ES-I3 (cell line): Measurements from ENCODE around the gene DQX1.

Source experiments
- H3K36me3 ChIP-seq: 2 replicates; pipeline ENCODE4 v1.6.1; 2013; ENCODE audit warnings: mild to moderate bottlenecking, low read length, control low read depth, moderate library complexity; ENCODE audit not compliant: insufficient read depth
- H3K4me1 ChIP-seq: 2 replicates; pipeline ENCODE4 v1.6.1; 2013; ENCODE audit warnings: mild to moderate bottlenecking, control low read depth, low read length; ENCODE audit not compliant: insufficient read depth
- H3K9ac ChIP-seq: 2 replicates; pipeline ENCODE4 v1.6.1; 2013; ENCODE audit warnings: low read depth, mild to moderate bottlenecking, low read length, moderate library complexity
- H3K9me3 ChIP-seq: 2 replicates; pipeline ENCODE4 v1.6.1; 2013; ENCODE audit warnings: mild to moderate bottlenecking, low read length, moderate library complexity; ENCODE audit not compliant: control insufficient read depth, insufficient read depth

DQX1 gene

DNA sequence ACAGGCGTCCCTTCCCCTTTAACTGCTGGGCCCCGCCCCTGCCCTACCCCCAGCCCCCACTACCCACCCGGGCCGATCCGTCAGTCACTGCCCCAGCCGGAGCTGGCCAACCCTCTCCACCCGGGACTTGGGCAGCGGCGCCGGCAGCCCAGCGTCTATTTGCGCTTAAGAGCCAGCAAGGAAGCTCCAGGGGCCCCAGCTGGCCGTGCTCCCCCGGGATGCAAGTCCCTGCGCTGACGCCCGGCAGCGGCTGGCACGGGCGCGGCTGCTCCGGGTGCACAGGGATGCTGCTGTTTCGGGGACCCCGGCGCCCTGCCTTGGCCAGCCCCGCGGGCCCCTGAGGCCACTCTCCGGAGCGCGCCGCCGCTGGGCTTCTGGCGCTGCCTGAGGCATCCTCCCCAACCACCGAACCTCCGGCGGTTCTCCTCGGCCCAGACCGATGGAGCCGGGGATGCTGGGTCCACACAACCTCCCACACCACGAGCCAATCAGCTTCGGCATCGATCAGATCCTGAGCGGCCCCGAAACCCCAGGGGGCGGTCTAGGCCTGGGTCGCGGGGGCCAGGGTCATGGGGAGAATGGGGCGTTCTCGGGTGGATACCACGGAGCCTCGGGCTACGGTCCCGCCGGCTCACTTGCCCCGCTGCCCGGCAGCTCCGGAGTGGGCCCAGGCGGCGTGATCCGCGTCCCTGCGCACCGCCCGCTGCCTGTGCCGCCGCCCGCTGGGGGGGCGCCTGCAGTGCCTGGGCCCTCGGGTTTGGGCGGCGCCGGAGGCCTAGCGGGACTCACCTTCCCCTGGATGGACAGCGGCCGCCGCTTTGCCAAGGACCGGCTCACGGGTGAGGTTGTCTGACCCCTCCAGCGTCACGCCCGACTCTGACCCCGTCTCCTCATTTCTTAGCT is 11.4 kb downstream of the DQX1 start, which contains the start of gene TLX2:
Gene TLX2 (plus strand): TSS at position 83 of the 903 bp plus-strand sequence. CDS start 357 bp downstream, at position 440.
- H3K4me1 ChIP-seq: no peaks in the 10 kb centered on the region; the same call in 1 of the 2 replicates
- H3K9me3 ChIP-seq: peaks cover 6% of the 10 kb centered on the region; the same call in 1 of the 2 replicates
- peak within 1 kb of the TSS; percentile 37; the same call in 1 of the 2 replicates for H3K9ac ChIP-seq
- H3K36me3 ChIP-seq: no peaks in the 10 kb centered on the region

DNA sequence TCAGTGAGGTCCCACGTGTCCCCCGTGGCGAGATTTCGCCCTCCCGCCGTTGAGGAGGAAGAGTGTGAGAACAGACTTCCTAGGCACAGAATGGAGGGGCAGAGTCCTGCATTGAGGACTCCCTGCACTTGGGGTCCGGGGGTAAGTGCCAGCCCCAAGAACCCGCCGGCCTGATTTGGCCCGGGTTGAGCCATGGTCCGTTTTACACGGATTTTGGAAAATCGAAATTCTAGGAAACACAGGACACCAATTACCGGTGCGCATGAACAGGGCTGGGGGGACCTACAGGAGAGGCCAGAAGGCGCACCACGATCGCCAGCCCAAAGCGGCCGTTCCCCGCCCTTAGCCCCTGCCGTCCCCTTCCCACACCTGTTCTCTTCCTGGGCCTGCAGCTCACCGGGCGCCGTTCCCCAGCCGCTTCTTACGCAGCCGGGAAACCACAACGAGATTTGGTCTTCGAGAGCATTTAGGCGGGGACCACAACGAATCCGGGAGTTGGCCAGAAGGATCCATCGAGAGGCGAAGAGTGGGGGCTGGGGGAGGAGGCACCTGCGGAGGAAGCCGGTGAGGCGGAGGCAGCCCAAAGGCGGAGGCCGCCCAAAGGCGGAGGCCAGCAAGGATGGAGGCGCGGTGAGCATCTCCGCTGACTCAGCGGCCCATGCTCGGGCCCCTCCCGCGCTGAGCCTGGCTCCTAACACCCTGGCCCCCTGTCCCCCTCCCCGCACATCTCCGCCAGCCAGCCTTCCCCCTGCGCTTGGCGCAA is 12.2 kb downstream of the DQX1 start:
- H3K4me1 ChIP-seq: no peaks in the 10 kb centered on the region; the same call in none of the 2 replicates
- no peaks in the 10 kb centered on the region for H3K36me3 ChIP-seq
- H3K9me3 ChIP-seq: peaks cover 6% of the 10 kb centered on the region; the same call in 1 of the 2 replicates
- H3K9ac ChIP-seq: peak overlapping the region; percentile 37; the same call in 1 of the 2 replicates

DNA sequence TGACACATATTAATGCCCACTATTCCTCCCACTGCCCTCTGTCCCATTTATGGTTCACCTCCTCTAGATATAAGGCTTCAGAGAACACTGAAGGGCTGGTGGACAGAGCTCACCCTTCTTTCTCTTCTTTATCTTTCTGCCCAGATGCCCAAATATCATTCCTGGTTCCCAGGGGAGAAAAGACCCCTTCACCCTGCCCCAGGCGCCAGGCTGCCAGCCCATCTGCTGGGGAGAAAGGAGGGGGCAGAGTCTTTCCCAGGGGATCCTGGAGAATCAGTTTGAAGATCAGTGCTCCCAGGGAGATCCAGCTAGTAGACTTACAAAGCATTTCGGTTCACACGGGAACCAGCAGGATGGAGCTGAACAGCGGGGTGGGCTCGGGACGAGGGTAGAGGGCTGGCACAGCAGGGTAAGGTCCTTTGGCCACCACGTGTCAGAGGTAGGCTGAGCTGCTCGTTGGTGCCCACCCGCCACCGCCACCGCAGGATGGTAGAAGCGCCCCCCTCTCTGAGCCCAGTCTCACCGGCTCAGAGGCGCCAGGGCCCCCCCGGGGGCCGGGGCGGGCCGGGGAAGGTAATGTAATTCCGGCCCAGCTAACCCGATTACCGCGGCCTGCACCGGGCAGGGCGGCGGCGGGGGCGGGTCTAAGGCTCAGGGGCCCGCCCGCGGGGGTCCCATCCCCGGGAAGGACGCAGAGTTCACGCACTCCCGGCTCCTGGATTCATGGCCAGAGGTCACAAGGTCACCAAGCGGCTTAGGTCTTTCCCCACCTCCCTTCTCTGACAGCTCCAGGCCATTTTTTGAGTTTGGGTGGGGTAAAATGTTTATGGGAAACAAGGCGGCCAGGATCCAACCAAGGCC is 13.1 kb downstream of the DQX1 start:
- no peaks in the 10 kb centered on the region; the same call in none of the 2 replicates for H3K4me1 ChIP-seq
- H3K9me3 ChIP-seq: peaks cover 6% of the 10 kb centered on the region; the same call in 1 of the 2 replicates
- H3K9ac ChIP-seq: peak overlapping the region; percentile 37; the same call in 1 of the 2 replicates
- no peaks in the 10 kb centered on the region for H3K36me3 ChIP-seq

DNA sequence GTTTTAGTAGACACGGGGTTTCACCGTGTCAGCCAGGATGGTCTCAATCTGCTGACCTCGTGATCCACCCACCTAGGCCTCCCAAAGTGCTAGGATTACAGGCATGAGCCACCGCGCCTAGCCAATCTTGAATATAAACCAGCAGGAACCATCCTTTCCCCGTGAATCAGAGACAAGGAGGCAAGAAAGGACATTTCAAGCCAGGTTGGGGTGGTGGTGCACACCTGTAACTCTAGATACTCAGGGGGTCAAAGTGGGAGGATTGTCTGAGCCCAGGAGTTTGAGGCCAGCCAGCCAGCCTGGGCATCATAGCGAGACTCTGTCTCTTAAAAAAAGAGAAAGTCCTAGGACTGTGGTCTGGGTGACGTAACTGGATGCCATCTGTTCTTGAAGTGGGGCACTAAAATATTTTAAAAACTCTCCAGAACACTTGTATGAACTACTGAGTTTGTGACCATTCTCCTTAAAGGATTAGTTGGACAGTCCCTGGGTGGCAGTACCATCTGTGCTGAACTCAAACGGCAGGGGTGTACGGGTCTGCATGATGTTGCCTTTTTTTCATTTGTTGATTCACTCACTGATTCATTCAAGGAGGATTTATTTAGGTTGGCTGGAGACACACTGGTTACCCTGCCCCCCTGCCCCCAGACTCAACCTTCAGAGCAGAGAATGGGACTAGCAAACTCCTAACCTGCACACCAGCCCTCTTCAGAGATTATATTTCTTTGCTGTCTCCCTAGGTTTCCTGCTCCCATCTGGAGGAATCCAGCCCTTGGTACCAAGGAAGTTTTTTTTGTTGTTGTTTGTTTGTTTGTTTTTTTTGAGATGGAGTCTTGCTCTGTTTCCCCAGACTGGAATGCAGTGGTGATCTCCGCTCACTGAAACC is 14.7 kb downstream of the DQX1 start:
- H3K4me1 ChIP-seq: no peaks in the 10 kb centered on the region; the same call in none of the 2 replicates
- no peak overlapping the region for H3K9ac ChIP-seq
- H3K36me3 ChIP-seq: no peaks in the 10 kb centered on the region
- no peaks in the 10 kb centered on the region for H3K9me3 ChIP-seq

DNA sequence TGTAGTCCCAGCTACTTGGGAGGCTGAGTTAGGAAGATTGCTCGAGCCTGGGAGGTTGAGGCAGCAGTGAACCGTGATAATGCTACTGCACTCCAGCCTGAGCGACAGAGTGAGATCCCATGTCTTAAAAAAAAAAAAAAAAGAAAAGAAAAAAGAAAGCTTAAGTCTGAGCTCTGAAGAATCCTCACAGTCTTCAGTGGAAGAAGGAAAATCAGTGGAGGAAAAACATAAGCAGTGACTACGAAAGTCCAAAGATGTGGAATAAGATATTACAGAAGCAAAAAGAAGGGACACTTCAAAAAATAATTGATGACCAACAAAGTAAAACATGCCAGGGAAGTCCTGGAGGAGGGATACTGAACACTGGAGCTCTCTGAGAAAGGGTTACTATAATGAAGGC is 15.8 kb downstream of the DQX1 start:
- Histone ChIP-seq H3K4me1 (no peaks in the 10 kb centered on the region; the same call in none of the 2 replicates), H3K36me3 (0 out of 2 replicates have a peak, but pooled peaks cover 5% of the 10 kb centered on the region), H3K9me3 (no peaks in the 10 kb centered on the region), H3K9ac (no peak overlapping the region)

DNA sequence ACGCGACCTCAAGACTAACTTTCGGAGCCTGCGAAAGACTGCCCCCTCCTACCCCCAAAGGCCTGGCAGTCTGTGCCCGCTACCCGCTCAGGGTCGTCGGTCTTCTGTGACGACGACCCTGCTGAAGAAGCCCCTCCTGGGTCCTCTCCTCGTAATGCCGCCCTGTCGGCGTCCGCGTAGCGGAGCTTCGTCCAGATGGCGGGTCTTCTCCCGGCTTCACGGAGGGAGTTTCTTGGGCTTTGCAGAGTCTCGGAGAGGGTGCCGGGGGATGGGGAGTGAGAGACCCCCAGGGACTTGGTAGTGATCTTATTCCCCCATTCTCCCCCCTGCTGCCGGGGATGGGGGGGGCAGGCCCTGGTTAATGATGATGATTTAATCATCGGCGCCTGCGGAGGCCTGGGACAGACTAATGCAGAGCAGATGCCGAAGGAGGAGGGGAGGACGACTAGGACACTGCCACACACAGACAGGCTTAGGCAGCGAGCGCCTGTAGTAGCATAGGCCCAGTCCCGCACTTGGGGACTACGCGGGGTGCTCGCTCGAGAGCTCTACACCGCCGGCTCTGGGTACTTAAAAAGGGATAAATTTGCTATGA is 18.0 kb downstream of the DQX1 start:
- peak overlapping the region; percentile 83 for H3K9ac ChIP-seq
- H3K4me1 ChIP-seq: no peaks in the 10 kb centered on the region; the same call in 1 of the 2 replicates
- 0 out of 2 replicates have a peak, but pooled peaks cover 5% of the 10 kb centered on the region for H3K36me3 ChIP-seq
- H3K9me3 ChIP-seq: no peaks in the 10 kb centered on the region

DNA sequence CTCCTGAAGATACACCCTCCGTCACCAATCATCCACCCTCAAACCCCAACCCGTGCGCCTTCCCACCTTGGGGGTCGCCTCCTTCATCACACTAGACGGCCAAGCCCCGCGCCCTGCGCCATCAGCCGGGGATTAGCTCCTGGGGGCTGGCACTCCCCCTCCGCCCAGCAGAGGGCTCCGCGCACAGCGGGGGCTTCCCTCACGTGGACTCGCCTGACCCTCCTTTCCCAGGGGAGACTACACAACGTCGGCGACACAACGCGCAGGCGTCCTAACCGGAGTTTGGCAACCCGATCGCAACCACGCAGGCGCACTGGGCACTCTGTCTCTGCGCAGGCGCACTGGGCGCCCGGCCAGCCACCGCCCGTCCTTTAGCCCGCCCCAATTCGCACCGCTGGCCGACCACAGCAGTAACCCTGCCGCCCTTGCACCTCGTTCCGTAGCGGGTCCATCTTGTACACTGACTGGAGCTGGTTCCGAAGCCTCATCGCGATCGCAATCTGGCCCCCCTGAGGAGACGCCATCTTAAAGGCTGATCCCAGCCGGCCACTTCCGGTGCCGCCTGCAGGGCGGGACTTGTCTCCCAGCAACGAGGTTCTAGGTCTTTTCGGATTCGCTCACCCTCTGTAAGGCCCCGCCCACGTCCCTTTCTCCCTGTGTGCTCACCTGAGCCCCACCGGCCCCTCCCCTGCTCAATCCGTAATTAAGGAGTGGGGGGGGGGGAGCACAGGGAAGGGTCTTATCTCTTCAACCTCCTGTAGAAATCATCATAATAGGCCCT is 18.7 kb downstream of the DQX1 start, which contains the start of gene PCGF1:
Gene PCGF1 (minus strand): TSS at position 551 of the 781 bp plus-strand sequence. CDS start 27 bp downstream, at position 524.
- 0 out of 2 replicates have a peak, but pooled peaks cover 5% of the 10 kb centered on the region for H3K36me3 ChIP-seq
- no peaks in the 10 kb centered on the region for H3K9me3 ChIP-seq
- no peaks in the 10 kb centered on the region; the same call in 1 of the 2 replicates for H3K4me1 ChIP-seq

DNA sequence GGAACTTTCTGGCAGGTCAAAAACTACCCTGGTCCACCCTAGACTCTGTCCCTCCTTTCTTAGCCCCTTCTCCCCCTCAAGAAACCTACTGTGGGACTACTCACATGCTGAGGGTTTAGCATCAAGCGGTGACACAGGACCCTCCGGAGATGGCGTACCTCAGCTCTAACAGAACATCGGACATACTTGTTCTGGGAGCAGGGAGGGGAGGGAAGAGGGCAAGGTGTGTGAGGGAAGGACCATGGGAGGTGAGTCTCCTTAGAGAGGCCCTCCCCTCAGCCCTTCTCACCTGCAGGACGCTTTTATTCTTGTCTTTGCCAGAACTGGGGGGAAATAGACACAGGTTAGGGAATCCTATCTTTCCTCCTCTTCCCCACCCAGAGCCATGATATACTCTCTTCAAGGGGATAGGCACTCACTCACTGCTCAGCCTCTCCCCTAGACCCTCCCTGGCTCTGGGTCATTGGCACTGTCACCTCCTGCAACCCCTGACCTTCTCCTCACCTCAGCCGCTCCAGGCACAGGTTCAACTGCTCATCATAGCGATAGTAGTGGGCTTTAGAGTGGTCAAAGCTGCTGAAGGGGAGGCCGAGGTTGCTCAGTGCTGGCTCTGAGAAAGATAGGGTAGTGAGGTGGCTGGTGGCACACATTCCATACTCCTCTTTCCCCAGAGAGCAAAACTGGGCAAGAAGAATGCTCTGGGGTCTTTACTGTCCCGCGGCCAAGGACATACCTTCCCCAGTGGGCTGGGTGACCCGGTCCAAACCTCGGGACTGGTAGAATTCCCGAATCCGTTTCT is 20.4 kb downstream of the DQX1 start:
- no peak overlapping the region for H3K9ac ChIP-seq

More for the DNA sequence above, 18.7 kb downstream of the DQX1 start, which contains the start of gene PCGF1:
- peak within 1 kb of the TSS; percentile 83 for H3K9ac ChIP-seq

DNA sequence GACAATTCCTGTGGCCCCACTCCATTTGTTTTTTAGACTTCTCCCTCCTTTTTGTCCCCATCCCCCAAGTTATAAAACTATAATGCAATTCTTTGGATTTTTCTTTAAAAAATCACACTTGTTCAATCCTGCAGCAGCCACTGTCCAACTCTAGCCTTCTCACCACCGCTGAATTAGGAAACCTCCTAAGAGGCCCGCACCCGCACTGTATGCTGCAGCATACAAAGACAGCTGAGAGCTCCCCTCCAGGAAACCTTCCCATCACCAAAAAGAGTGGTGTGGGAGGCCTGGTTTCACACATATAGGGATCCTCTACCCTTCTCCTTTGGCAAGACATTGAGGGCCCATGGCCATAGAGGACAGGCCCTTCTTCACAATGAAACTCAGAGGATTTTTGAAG is 21.4 kb downstream of the DQX1 start:
- H3K4me1 ChIP-seq: peaks cover 4% of the 10 kb centered on the region

More for the DNA sequence above, 20.4 kb downstream of the DQX1 start:
- peaks cover 4% of the 10 kb centered on the region for H3K4me1 ChIP-seq
- no peaks in the 10 kb centered on the region for H3K9me3 ChIP-seq
- H3K36me3 ChIP-seq: 0 out of 2 replicates have a peak, but pooled peaks cover 5% of the 10 kb centered on the region

DNA sequence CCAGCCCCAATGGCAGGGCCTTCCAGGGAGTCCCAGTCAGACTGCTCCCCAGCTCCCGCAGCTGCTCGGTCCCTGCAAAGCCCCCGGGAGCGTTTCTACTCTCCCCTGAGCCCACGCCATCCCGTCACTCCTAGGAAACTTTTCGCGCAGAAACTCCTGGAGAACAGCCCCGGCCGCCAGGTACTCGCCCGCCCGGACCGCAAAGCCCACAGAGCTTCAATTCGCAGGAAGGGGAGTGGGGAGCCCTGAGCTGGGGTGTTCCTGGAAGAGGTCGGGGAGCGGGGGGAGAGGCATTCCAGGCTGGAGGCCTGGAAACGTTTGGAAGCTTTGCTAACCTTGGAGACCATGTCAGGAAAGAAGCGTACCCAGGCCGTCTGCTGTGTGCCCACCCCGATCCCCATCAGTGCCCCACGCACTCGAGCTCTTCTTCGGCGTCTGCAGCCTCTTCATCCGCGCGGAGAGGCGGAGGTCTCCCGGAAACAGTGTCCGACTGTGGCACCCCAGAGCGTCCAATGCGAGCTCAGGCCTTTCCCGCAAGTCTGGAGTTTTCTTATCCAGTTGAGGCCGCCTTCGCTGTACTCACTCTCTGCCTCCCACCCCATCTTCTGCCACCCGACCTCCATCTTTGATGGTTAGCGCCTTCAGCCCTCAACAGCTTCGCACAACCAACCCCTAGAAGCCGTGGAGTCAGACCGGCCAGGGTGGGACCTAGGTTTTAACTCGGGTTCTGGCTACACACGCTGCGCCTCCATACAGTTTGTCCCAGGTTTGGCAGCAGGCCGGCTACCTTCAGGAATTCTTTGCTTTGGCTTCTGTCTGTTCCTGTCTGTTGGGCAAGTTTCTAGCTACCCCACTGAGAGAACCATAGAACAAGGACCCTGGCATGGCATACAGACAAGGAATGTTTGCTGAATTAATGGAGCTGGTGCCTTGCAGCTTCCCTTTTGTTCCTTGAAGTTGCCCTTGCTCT is 22.2 kb downstream of the DQX1 start:
- Histone ChIP-seq H3K36me3 (0 out of 2 replicates have a peak, but pooled peaks cover 5% of the 10 kb centered on the region), H3K9me3 (no peaks in the 10 kb centered on the region), H3K4me1 (peaks cover 4% of the 10 kb centered on the region), H3K9ac (peak overlapping the region; percentile 73)

More for the DNA sequence above, 21.4 kb downstream of the DQX1 start:
- H3K36me3 ChIP-seq: 0 out of 2 replicates have a peak, but pooled peaks cover 5% of the 10 kb centered on the region
- no peaks in the 10 kb centered on the region for H3K9me3 ChIP-seq
- no peak overlapping the region for H3K9ac ChIP-seq
